WERI-Rb-1 (cell line): ENCODE results near the gene REC114.

Source experiments
- DNase-seq: peaks from one replicate; pipeline ENCODE4 v3.0.0-alpha.2; 2020
- H3K27ac ChIP-seq: fragments of 250-450 bp; sonication (Bioruptor Pico); 2 replicates; pipeline ENCODE4 v1.5.1; 2020; ENCODE audit warnings: mild to moderate bottlenecking, moderate library complexity
- H3K27me3 ChIP-seq: fragments of 250-450 bp; sonication (Bioruptor Pico); 2 replicates; pipeline ENCODE4 v1.5.1; 2021; ENCODE audit warnings: mild to moderate bottlenecking, low read depth, moderate library complexity; ENCODE audit not compliant: insufficient read depth, severe bottlenecking
- H3K36me3 ChIP-seq: fragments of 250-450 bp; sonication (Bioruptor Pico); 2 replicates; pipeline ENCODE4 v1.5.1; 2020; ENCODE audit warnings: mild to moderate bottlenecking, moderate library complexity
- H3K4me3 ChIP-seq: 2 replicates; pipeline ENCODE4 v1.5.1; 2011; ENCODE audit warnings: low read depth, mild to moderate bottlenecking, control low read depth, low read length
- H3K9me3 ChIP-seq: fragments of 250-450 bp; sonication (Bioruptor Pico); 2 replicates; pipeline ENCODE4 v1.5.1; 2021; ENCODE audit warnings: mild to moderate bottlenecking, moderate library complexity; ENCODE audit not compliant: severe bottlenecking
- CTCF ChIP-seq: IDR thresholded peaks from 2 replicates; pipeline ENCODE4 v1.5.1; 2011; ENCODE audit warnings: low read depth, mild to moderate bottlenecking, control low read depth, inconsistent platforms, low read length

REC114 gene

GRCh38 chr15:73522011-73522410 is 79.0 kb downstream of the REC114 start:
- Histone ChIP-seq H3K27me3 (no peaks in the 10 kb centered on the region), H3K4me3 (no peak overlapping the region), H3K9me3 (no peaks in the 10 kb centered on the region), H3K27ac (no peak overlapping the region), H3K36me3 (no peaks in the 10 kb centered on the region)
- no peak for DNase-seq
- TF ChIP-seq CTCF = no peak

- Histone ChIP-seq H3K27ac (no peak overlapping the region), H3K9me3 (no peaks in the 10 kb centered on the region), H3K4me3 (no peak overlapping the region), H3K27me3 (no peaks in the 10 kb centered on the region), H3K36me3 (no peaks in the 10 kb centered on the region)
- DNase-seq = no peak
- TF ChIP-seq CTCF = no peak
These were observed 82.0 kb downstream of the REC114 start for GRCh38 chr15:73524919-73525318.

- Histone ChIP-seq H3K36me3 (no peaks in the 10 kb centered on the region), H3K27ac (no peak overlapping the region), H3K27me3 (no peaks in the 10 kb centered on the region), H3K4me3 (no peak overlapping the region), H3K9me3 (no peaks in the 10 kb centered on the region)
- no peak for DNase-seq
- no peak for TF ChIP-seq CTCF
These were observed 84.6 kb downstream of the REC114 start for GRCh38 chr15:73527598-73527997.

GRCh38 chr15:73530649-73531048 is 87.7 kb downstream of the REC114 start:
- Histone ChIP-seq H3K9me3 (no peaks in the 10 kb centered on the region), H3K4me3 (no peak overlapping the region), H3K27ac (no peak overlapping the region), H3K36me3 (no peaks in the 10 kb centered on the region), H3K27me3 (no peaks in the 10 kb centered on the region)
- DNase-seq = no peak
- no peak for TF ChIP-seq CTCF

- Histone ChIP-seq H3K4me3 (no peak overlapping the region), H3K27ac (no peak overlapping the region), H3K27me3 (no peaks in the 10 kb centered on the region), H3K36me3 (no peaks in the 10 kb centered on the region), H3K9me3 (no peaks in the 10 kb centered on the region)
- DNase-seq = no peak
- TF ChIP-seq CTCF = no peak
These were observed 95.2 kb downstream of the REC114 start for GRCh38 chr15:73538123-73538522.

GRCh38 chr15:73538563-73539211 is 95.7 kb downstream of the REC114 start:
- Histone ChIP-seq H3K36me3 (no peaks in the 10 kb centered on the region), H3K27ac (no peak overlapping the region), H3K4me3 (no peak overlapping the region), H3K27me3 (no peaks in the 10 kb centered on the region), H3K9me3 (no peaks in the 10 kb centered on the region)
- TF ChIP-seq CTCF = no peak
- no peak for DNase-seq
